Type B pancreatic cell (in vitro differentiated cells): ENCODE measurements around the gene COL4A1. TPM values are rescaled to one million over a fixed set of nuclear protein-coding genes. Genes with fewer than 3 reads are reported as not detected.

ENCODE experiments used
- DNase-seq: peaks from one replicate; pipeline ENCODE4 v3.0.0; 2021; ENCODE audit warnings: mixed read lengths; ENCODE audit not compliant: unreplicated experiment; ENCODE audit errors: extremely low spot score
- H3K27ac Mint-ChIP-seq: 2 replicates; pipeline ENCODE4 v1.8.0; 2021; ENCODE audit warnings: mild to moderate bottlenecking, mixed read lengths
- H3K27me3 Mint-ChIP-seq: 2 replicates; pipeline ENCODE4 v1.8.0; 2021; ENCODE audit warnings: mixed read lengths
- H3K36me3 Mint-ChIP-seq: 2 replicates; pipeline ENCODE4 v1.8.0; 2021; ENCODE audit warnings: mixed read lengths
- H3K4me1 Mint-ChIP-seq: one replicate; pipeline ENCODE4 v1.8.0; 2021; ENCODE audit warnings: mixed read lengths; ENCODE audit not compliant: unreplicated experiment
- H3K4me3 Mint-ChIP-seq: 2 replicates; pipeline ENCODE4 v1.8.0; 2021; ENCODE audit warnings: mild to moderate bottlenecking, mixed read lengths
- H3K9me3 Mint-ChIP-seq: 2 replicates; pipeline ENCODE4 v1.8.0; 2021; ENCODE audit warnings: mixed read lengths
- total RNA-seq: library from RNA; stranded (reverse); gene quantifications from 2 replicates; pipeline ENCODE4 v1.2.1, GENCODE V29; 2021; ENCODE audit warnings: low replicate concordance
- TF ChIP-seq, protein P1 (sequence below): fragments of 200-600 bp; sonication (generic); conservative IDR thresholded peaks from 2 replicates; pipeline ENCODE4 v1.5.0; 2021; ENCODE audit warnings: antibody characterized with exemption, mild to moderate bottlenecking

COL4A1 gene
- total RNA-seq, 1 donor from 2014 or later = 83.6 TPM

DNA sequence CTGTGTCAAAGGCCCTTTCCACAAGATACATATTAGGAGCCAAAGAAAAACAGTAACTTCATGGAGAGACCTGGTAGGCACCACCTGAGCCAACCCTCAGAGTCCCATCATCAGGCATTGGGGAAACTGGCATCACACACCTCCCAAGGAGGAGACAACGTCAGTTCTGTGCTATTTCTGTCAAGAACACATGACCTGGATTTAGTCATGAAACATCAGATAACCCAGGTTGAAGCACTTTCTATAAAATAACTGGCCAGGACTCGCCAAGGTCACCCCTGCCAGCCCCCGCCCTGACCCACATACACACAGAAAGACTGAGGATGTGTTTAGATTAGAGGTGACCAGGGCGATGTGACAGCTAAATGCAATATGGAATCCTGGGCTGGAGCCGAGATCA is 35.6 kb downstream of the COL4A1 start:
- H3K4me1 Mint-ChIP-seq = peaks cover 4% of the 10 kb centered on the region
- no peaks in the 10 kb centered on the region for H3K9me3 Mint-ChIP-seq
- no peak for DNase-seq
- peaks cover 3% of the 10 kb centered on the region for H3K27me3 Mint-ChIP-seq
- TF ChIP-seq, protein P1, sequence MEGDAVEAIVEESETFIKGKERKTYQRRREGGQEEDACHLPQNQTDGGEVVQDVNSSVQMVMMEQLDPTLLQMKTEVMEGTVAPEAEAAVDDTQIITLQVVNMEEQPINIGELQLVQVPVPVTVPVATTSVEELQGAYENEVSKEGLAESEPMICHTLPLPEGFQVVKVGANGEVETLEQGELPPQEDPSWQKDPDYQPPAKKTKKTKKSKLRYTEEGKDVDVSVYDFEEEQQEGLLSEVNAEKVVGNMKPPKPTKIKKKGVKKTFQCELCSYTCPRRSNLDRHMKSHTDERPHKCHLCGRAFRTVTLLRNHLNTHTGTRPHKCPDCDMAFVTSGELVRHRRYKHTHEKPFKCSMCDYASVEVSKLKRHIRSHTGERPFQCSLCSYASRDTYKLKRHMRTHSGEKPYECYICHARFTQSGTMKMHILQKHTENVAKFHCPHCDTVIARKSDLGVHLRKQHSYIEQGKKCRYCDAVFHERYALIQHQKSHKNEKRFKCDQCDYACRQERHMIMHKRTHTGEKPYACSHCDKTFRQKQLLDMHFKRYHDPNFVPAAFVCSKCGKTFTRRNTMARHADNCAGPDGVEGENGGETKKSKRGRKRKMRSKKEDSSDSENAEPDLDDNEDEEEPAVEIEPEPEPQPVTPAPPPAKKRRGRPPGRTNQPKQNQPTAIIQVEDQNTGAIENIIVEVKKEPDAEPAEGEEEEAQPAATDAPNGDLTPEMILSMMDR = no peak
- H3K36me3 Mint-ChIP-seq = peaks cover 5% of the 10 kb centered on the region
- H3K4me3 Mint-ChIP-seq = no peak overlapping the region
- no peak overlapping the region for H3K27ac Mint-ChIP-seq

DNA sequence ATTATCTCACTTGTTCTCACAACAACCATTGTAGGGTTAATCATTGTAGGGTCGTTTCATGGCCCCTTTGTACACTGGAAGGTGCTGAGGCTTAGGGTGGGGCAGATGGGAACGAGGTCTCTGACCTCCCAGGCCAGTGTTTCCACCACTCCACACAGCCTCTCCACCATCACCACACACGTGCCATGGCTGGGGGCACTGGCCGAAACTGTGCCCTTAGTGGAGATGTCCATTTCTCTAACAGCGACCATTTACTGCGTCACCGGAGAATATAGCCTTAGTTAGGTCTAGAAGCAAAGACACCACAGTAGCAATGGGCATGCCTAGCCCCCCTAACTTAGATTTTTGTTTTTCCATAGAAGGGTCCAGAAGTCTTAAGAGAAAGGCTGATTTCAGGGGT is 36.5 kb downstream of the COL4A1 start:
- H3K27ac Mint-ChIP-seq = no peak overlapping the region
- peaks cover 3% of the 10 kb centered on the region for H3K27me3 Mint-ChIP-seq
- peaks cover 6% of the 10 kb centered on the region for H3K4me1 Mint-ChIP-seq
- TF ChIP-seq, protein P1 = no peak
- H3K4me3 Mint-ChIP-seq = no peak overlapping the region
- DNase-seq = no peak
- peaks cover under 1% of the 10 kb centered on the region for H3K36me3 Mint-ChIP-seq
- no peaks in the 10 kb centered on the region for H3K9me3 Mint-ChIP-seq

DNA sequence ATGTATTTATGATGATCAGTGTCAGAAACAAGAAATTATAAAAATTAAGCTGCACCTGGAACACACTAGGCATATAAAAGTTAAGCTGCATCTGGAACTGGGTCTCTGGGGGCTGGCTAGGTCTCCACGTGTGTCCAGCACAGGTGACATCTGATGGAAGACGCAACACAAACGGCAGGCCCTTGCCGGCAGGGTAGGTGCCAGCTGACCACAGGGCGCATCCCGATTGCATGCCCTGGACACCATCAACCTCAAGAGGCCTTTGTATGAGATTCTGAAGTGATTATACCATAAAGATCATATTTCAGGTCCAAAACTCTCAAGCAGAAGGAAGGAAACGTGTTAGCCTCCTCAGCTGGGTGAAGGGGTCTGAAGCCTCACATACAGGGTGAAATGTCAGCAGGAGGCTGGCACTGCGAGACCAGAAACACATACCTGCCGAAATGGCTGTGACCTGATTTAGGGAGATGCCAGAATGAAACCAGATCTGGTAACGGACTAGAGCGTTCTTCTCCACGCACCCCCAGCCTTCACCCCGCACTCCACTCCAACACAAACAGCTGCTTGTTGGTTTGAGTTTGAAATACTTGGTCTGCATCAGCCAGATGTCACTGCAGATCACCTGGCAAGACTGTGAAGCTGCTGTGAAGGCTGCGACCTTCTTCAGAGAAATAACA is 37.3 kb downstream of the COL4A1 start:
- no peak overlapping the region for H3K4me3 Mint-ChIP-seq
- H3K36me3 Mint-ChIP-seq = no peaks in the 10 kb centered on the region
- DNase-seq = no peak
- H3K27ac Mint-ChIP-seq = no peak overlapping the region
- peaks cover 6% of the 10 kb centered on the region for H3K4me1 Mint-ChIP-seq
- H3K9me3 Mint-ChIP-seq = no peaks in the 10 kb centered on the region
- peaks cover 3% of the 10 kb centered on the region for H3K27me3 Mint-ChIP-seq
- TF ChIP-seq, protein P1 = no peak

DNA sequence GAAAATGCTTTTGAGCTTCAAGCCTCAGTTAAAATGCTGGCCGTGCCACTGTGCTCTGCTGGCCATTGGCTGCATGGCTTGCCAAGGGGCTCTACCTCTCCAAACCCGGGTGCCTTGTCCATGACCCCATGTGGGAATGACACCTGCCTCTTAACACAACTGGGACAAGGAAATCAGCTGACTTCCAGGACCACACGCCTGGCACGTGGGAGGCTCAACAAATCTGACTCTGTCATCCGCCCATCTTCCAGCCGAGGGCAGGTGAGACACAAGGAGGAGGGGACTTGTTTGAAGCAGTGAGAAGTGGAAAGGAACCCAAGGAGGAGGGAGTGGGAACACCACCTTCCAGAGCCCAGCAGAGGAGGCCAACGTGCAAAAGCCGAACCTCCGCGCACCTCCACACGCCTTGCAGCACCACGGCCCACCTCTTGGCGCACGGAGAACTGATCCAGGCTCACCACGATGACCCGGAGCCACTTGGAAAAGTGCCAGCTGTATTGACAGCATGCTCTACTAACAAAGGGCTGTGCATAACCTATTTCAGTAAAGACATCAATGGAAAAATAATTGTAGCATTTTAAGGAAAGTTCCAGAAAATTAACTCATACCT is 38.3 kb downstream of the COL4A1 start:
- H3K4me1 Mint-ChIP-seq = peaks cover 11% of the 10 kb centered on the region
- TF ChIP-seq, protein P1 = no peak
- no peaks in the 10 kb centered on the region for H3K36me3 Mint-ChIP-seq

DNA sequence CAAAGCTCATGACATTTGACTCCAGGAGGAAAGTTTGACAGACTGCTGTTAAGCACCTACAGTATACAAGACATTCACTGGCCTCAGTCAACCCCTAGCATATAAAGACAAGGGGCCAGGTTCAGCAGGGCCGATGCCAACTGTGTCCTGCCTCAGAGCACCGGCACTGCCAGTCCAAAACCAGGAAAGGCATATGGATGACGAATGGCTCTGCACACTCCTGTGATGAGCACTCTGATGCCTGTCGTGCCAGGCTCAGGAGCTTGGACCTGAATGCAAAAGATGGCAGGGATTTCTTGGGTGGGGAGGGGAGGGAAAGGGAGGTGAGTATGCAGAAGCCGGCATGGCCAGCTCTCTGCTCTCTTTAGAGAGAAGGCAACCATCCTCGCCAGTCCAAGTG is 38.9 kb downstream of the COL4A1 start:
- H3K9me3 Mint-ChIP-seq = no peaks in the 10 kb centered on the region
- H3K27ac Mint-ChIP-seq = no peak overlapping the region
- H3K4me3 Mint-ChIP-seq = no peak overlapping the region
- H3K4me1 Mint-ChIP-seq = peaks cover 12% of the 10 kb centered on the region
- H3K36me3 Mint-ChIP-seq = no peaks in the 10 kb centered on the region
- TF ChIP-seq, protein P1 = no peak
- no peak for DNase-seq
- peaks cover 3% of the 10 kb centered on the region for H3K27me3 Mint-ChIP-seq

More for the DNA sequence above, 38.3 kb downstream of the COL4A1 start:
- Mint-ChIP-seq H3K4me3 (no peak overlapping the region), H3K9me3 (no peaks in the 10 kb centered on the region), H3K27me3 (peaks cover 3% of the 10 kb centered on the region), H3K27ac (no peak overlapping the region)
- DNase-seq = no peak
